GM19351 (cell line): ENCODE results near the gene BST2.
A peak's percentile ranks its signal among the peaks of the same experiment; 100 is the strongest.
"Not testable (repeated sequence)": the region's sequence is repeated elsewhere in the genome, so short reads cannot be mapped to it uniquely, and the experiment has no call there.

Experiments used
- ATAC-seq: cut with Tn5 transposase; IDR thresholded peaks from one replicate; pipeline ENCODE4 v1.9.1; 2021; ENCODE audit warnings: mild to moderate bottlenecking, moderate library complexity; ENCODE audit not compliant: unreplicated experiment

Gene BST2

GRCh38 chr19:17390665-17391370 is 14.6 kb downstream of the BST2 start:
- peak; percentile 79 for ATAC-seq

GRCh38 chr19:17389957-17390664 is 15.3 kb downstream of the BST2 start:
- no peak for ATAC-seq

GRCh38 chr19:17389288-17389687 is 16.1 kb downstream of the BST2 start:
- no peak for ATAC-seq

- no peak for ATAC-seq
Measured at GRCh38 chr19:17385878-17386611, 19.4 kb downstream of the BST2 start.

- no peak for ATAC-seq
Measured at GRCh38 chr19:17380426-17381138, 24.8 kb downstream of the BST2 start.

- no peak for ATAC-seq
Measured at GRCh38 chr19:17379221-17379631, 26.2 kb downstream of the BST2 start.

GRCh38 chr19:17378271-17378670 is 27.2 kb downstream of the BST2 start:
- no peak for ATAC-seq

- ATAC-seq, result no peak
Measured at GRCh38 chr19:17376935-17377600, 28.4 kb downstream of the BST2 start, which contains the start of gene PLVAP. PLVAP (minus strand) TSS chr19:17377342; CDS start chr19:17377288, 54 bp downstream.

GRCh38 chr19:17370026-17370587 is 35.3 kb downstream of the BST2 start:
- ATAC-seq, result peak; percentile 81

GRCh38 chr19:17365361-17365760 is 40.1 kb downstream of the BST2 start:
- ATAC-seq, result no peak

- not testable (repeated sequence) for ATAC-seq
Measured at GRCh38 chr19:17363852-17364605, 41.4 kb downstream of the BST2 start.

- no peak for ATAC-seq
Measured at GRCh38 chr19:17359905-17360800, 45.3 kb downstream of the BST2 start.

- no peak for ATAC-seq
Measured at GRCh38 chr19:17358395-17358794, 47.0 kb downstream of the BST2 start.

- no peak for ATAC-seq
Measured at GRCh38 chr19:17357724-17358123, 47.7 kb downstream of the BST2 start.

- no peak for ATAC-seq
Measured at GRCh38 chr19:17357078-17357666, 48.3 kb downstream of the BST2 start.

GRCh38 chr19:17353386-17353785 is 52.0 kb downstream of the BST2 start:
- ATAC-seq, result no peak
